Right lobe of liver (tissue), 4 donors: ENCODE measurements around the gene RPTOR.

Experiments
- CTCF ChIP-seq, 4 donors: fragments of 200-600 bp in 3 of 4; fragments of 450-650 bp in 1 of 4; IDR thresholded peaks; one replicate each; pipeline versions ENCODE4 v1.5.1 to v1.8.0; 2016 to 2022; ENCODE audit warnings: antibody characterized with exemption in 4 of 4, mild to moderate bottlenecking in 2 of 4
- POLR2A ChIP-seq: fragments of 450-650 bp; IDR thresholded peaks from one replicate; pipeline ENCODE4 v1.6.1; 2017; ENCODE audit warnings: antibody characterized with exemption, mild to moderate bottlenecking
- donor health status: DM: no; HTN: no; CAD: no.
- donor health status: DM: no; HTN: no; CAD: no.
- donor health status: DM: no; HTN: yes; CAD: no.

DNA sequence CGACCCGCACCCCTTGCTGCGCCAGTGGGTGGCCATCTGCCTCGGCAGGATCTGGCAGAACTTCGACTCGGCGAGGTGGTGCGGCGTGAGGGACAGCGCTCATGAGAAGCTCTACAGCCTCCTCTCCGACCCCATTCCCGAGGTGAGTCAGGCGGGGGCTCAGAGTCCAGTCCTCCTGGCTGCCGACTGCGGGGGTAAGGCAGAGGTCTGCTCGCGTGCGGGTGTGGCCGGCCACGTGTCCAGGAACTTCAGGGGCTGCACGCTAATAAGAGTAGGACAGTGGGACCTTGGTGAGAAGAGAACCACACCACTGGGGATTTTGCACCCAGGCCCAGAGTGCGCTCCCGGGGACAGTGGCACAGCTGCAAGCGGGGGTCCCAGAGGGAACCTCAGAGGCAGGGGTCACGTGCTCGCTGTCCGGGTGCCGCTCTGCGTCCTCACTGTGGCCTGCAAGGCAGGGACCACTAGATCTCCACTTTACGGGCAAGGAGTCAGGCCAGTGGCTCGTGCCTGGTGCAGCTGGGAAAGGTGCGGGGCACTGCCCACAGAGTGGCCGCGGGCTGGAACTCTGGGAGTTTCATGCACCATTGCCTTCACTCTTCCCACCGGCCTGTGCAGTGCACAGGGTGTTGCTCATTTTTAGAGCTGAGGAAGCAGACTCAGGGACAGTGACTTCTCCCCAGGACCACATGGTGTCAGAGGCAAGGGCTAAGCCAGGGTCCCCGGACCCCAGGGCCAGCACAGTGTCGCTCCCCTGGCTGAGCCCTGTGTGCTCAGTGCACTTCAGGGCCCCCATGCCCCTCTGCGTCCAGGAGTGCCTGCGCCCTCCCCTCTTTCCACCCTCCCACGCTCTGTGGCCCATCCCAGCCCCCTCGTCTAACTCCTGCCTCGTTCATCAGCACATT lies 339.4 kb downstream of the RPTOR start:
- TF ChIP-seq CTCF (IDR thresholded peaks at IDR 0.05) (no peak), POLR2A (no peak)
